H7 (cell line): ENCODE measurements around the gene SAMD7. TPM values are rescaled to one million over a fixed set of nuclear protein-coding genes. Genes with fewer than 3 reads are reported as not detected.

ENCODE experiments used
- DNase-seq: peaks from one replicate; pipeline ENCODE4 v3.0.0; 2012
- H3K27me3 ChIP-seq: 2 replicates; pipeline ENCODE4 v1.6.0; 2011; ENCODE audit warnings: mild to moderate bottlenecking, low read length; ENCODE audit not compliant: control insufficient read depth, insufficient read depth
- H3K36me3 ChIP-seq: replicated peaks from 2 replicates; pipeline ENCODE4 v1.5.1; 2011; ENCODE audit warnings: low read length; ENCODE audit not compliant: control insufficient read depth, insufficient read depth
- H3K4me3 ChIP-seq: 2 replicates; pipeline ENCODE4 v1.5.1; 2011; ENCODE audit warnings: low read depth, mild to moderate bottlenecking, control low read depth, low read length, moderate library complexity; ENCODE audit not compliant: insufficient read depth
- total RNA-seq: library from RNA; depleted of rRNA; stranded (reverse); fragments of >200 nt; shearing (Covaris generic); gene quantifications from 2 replicates; pipeline ENCODE4 v1.2.3, GENCODE V29; 2014

The SAMD7 gene
- total RNA-seq, 1 experiment from 2014 or later, result not detected

GRCh38 chr3:169891886-169892285 lies 19.5 kb upstream of the SAMD7 start:
- Histone ChIP-seq H3K4me3 (no peak overlapping the region), H3K27me3 (no peaks in the 10 kb centered on the region), H3K36me3 (no peaks in the 10 kb centered on the region)

GRCh38 chr3:169894110-169894509 lies 17.3 kb upstream of the SAMD7 start:
- no peak for DNase-seq
- no peak overlapping the region for H3K4me3 ChIP-seq
- H3K27me3 ChIP-seq, result no peaks in the 10 kb centered on the region
- H3K36me3 ChIP-seq, result no peaks in the 10 kb centered on the region

More at GRCh38 chr3:169891886-169892285, 19.5 kb upstream of the SAMD7 start:
- DNase-seq, result no peak

GRCh38 chr3:169895072-169895471 lies 16.3 kb upstream of the SAMD7 start:
- no peaks in the 10 kb centered on the region for H3K27me3 ChIP-seq
- no peaks in the 10 kb centered on the region for H3K36me3 ChIP-seq
- no peak overlapping the region for H3K4me3 ChIP-seq
- DNase-seq, result no peak

- no peak for DNase-seq
- Histone ChIP-seq H3K27me3 (no peaks in the 10 kb centered on the region), H3K36me3 (no peaks in the 10 kb centered on the region), H3K4me3 (no peak overlapping the region)
Measured at GRCh38 chr3:169897284-169897683, 14.1 kb upstream of the SAMD7 start.

GRCh38 chr3:169901453-169901852 lies 9.9 kb upstream of the SAMD7 start:
- no peak for DNase-seq
- no peaks in the 10 kb centered on the region for H3K36me3 ChIP-seq
- H3K4me3 ChIP-seq, result no peak overlapping the region
- H3K27me3 ChIP-seq, result no peaks in the 10 kb centered on the region

GRCh38 chr3:169905404-169905803 lies 6.0 kb upstream of the SAMD7 start:
- no peaks in the 10 kb centered on the region for H3K36me3 ChIP-seq
- no peak overlapping the region for H3K4me3 ChIP-seq
- H3K27me3 ChIP-seq, result no peaks in the 10 kb centered on the region
- DNase-seq, result no peak

GRCh38 chr3:169907476-169907875 lies 3.9 kb upstream of the SAMD7 start:
- no peaks in the 10 kb centered on the region for H3K36me3 ChIP-seq
- no peak for DNase-seq
- H3K4me3 ChIP-seq, result no peak overlapping the region
- no peaks in the 10 kb centered on the region for H3K27me3 ChIP-seq

GRCh38 chr3:169907944-169908343 lies 3.4 kb upstream of the SAMD7 start:
- H3K36me3 ChIP-seq, result no peaks in the 10 kb centered on the region
- DNase-seq, result no peak
- H3K27me3 ChIP-seq, result no peaks in the 10 kb centered on the region
- no peak overlapping the region for H3K4me3 ChIP-seq

GRCh38 chr3:169913323-169913722 lies 2.0 kb downstream of the SAMD7 start:
- H3K4me3 ChIP-seq, result no peak overlapping the region

GRCh38 chr3:169914321-169914720 lies 2.9 kb downstream of the SAMD7 start:
- Histone ChIP-seq H3K36me3 (no peaks in the 10 kb centered on the region), H3K4me3 (no peak overlapping the region), H3K27me3 (no peaks in the 10 kb centered on the region)
- no peak for DNase-seq

More at GRCh38 chr3:169913323-169913722, 2.0 kb downstream of the SAMD7 start:
- Histone ChIP-seq H3K36me3 (no peaks in the 10 kb centered on the region), H3K27me3 (no peaks in the 10 kb centered on the region)
- DNase-seq, result no peak

GRCh38 chr3:169923189-169923588 lies 11.8 kb downstream of the SAMD7 start:
- no peaks in the 10 kb centered on the region for H3K36me3 ChIP-seq
- no peak for DNase-seq
- H3K4me3 ChIP-seq, result no peak overlapping the region
- no peaks in the 10 kb centered on the region for H3K27me3 ChIP-seq

- no peaks in the 10 kb centered on the region for H3K27me3 ChIP-seq
- H3K36me3 ChIP-seq, result no peaks in the 10 kb centered on the region
- H3K4me3 ChIP-seq, result no peak overlapping the region
- DNase-seq, result no peak
Measured at GRCh38 chr3:169923831-169924230, 12.5 kb downstream of the SAMD7 start.

- no peaks in the 10 kb centered on the region; the same call in 1 of the 2 replicates for H3K27me3 ChIP-seq
- H3K36me3 ChIP-seq, result no peaks in the 10 kb centered on the region
- no peak overlapping the region for H3K4me3 ChIP-seq
- no peak for DNase-seq
Measured at GRCh38 chr3:169929830-169930519, 18.6 kb downstream of the SAMD7 start.

- no peak for DNase-seq
- no peak overlapping the region for H3K4me3 ChIP-seq
- no peaks in the 10 kb centered on the region; the same call in 1 of the 2 replicates for H3K27me3 ChIP-seq
- no peaks in the 10 kb centered on the region for H3K36me3 ChIP-seq
Measured at GRCh38 chr3:169930843-169931242, 19.5 kb downstream of the SAMD7 start.

- H3K36me3 ChIP-seq, result no peaks in the 10 kb centered on the region
- DNase-seq, result no peak
- no peaks in the 10 kb centered on the region; the same call in 1 of the 2 replicates for H3K27me3 ChIP-seq
- H3K4me3 ChIP-seq, result no peak overlapping the region
Measured at GRCh38 chr3:169931747-169932520, 20.6 kb downstream of the SAMD7 start.
